Activated naive CD8-positive, alpha-beta T cell treated with anti-CD3 and anti-CD28 coated beads, Interleukin-2, amount 50 U/mL, for 24 hours (primary cell): ENCODE data around the gene INSIG1.
A peak's percentile ranks its signal among the peaks of the same experiment; 100 is the strongest.

Source experiments
- ATAC-seq: fragments of 150-1000 bp; cut with Tn5 transposase; one replicate; pipeline ENCODE4 v1.10.0; 2021
- DNase-seq: peaks from one replicate; pipeline ENCODE4 v3.0.0; 2021
- H3K27ac Mint-ChIP-seq: one replicate; pipeline ENCODE4 v1.8.0; 2021; ENCODE audit warnings: mild to moderate bottlenecking, mixed read lengths
- H3K27me3 Mint-ChIP-seq: one replicate; pipeline ENCODE4 v1.8.0; 2021; ENCODE audit warnings: mixed read lengths
- H3K36me3 Mint-ChIP-seq: one replicate; pipeline ENCODE4 v1.8.0; 2021; ENCODE audit warnings: low read depth, mixed read lengths
- H3K4me1 Mint-ChIP-seq: one replicate; pipeline ENCODE4 v1.8.0; 2021; ENCODE audit warnings: mixed read lengths
- H3K4me3 Mint-ChIP-seq: one replicate; pipeline ENCODE4 v1.8.0; 2021; ENCODE audit warnings: mild to moderate bottlenecking, moderate library complexity, mixed read lengths
- H3K9me3 Mint-ChIP-seq: one replicate; pipeline ENCODE4 v1.8.0; 2021; ENCODE audit warnings: mixed read lengths

The INSIG1 gene

GRCh38 chr7:155276042-155276799 lies 21.5 kb upstream of the INSIG1 start:
- ATAC-seq (no peak), DNase-seq (no peak)
- Mint-ChIP-seq H3K9me3 (no peaks in the 10 kb centered on the region), H3K36me3 (no peaks in the 10 kb centered on the region), H3K27me3 (peaks cover 16% of the 10 kb centered on the region), H3K4me3 (no peak overlapping the region), H3K4me1 (peaks cover 16% of the 10 kb centered on the region), H3K27ac (no peak overlapping the region)

- no peak overlapping the region for H3K27ac Mint-ChIP-seq
- ATAC-seq = no peak
- peaks cover 16% of the 10 kb centered on the region for H3K27me3 Mint-ChIP-seq
- no peaks in the 10 kb centered on the region for H3K9me3 Mint-ChIP-seq
- no peak overlapping the region for H3K4me3 Mint-ChIP-seq
- H3K4me1 Mint-ChIP-seq = peaks cover 22% of the 10 kb centered on the region
- H3K36me3 Mint-ChIP-seq = no peaks in the 10 kb centered on the region
- DNase-seq = no peak
These were observed 20.8 kb upstream of the INSIG1 start for GRCh38 chr7:155276800-155277375.

GRCh38 chr7:155277385-155277994 lies 20.2 kb upstream of the INSIG1 start:
- no peak for DNase-seq
- no peaks in the 10 kb centered on the region for H3K36me3 Mint-ChIP-seq
- H3K27me3 Mint-ChIP-seq = peaks cover 14% of the 10 kb centered on the region
- ATAC-seq = peak; percentile 37
- peaks cover 26% of the 10 kb centered on the region for H3K4me1 Mint-ChIP-seq
- H3K9me3 Mint-ChIP-seq = no peaks in the 10 kb centered on the region
- no peak overlapping the region for H3K27ac Mint-ChIP-seq
- H3K4me3 Mint-ChIP-seq = no peak overlapping the region

- ATAC-seq = no peak
- Mint-ChIP-seq H3K4me3 (no peak overlapping the region), H3K4me1 (peaks cover 39% of the 10 kb centered on the region), H3K9me3 (no peaks in the 10 kb centered on the region), H3K27me3 (peaks cover 11% of the 10 kb centered on the region), H3K36me3 (no peaks in the 10 kb centered on the region), H3K27ac (no peak overlapping the region)
- DNase-seq = no peak
These were observed 18.8 kb upstream of the INSIG1 start for GRCh38 chr7:155278921-155279320.

GRCh38 chr7:155279787-155280445 lies 17.8 kb upstream of the INSIG1 start:
- Mint-ChIP-seq H3K27me3 (peaks cover 8% of the 10 kb centered on the region), H3K9me3 (no peaks in the 10 kb centered on the region), H3K4me3 (no peak overlapping the region), H3K4me1 (peaks cover 41% of the 10 kb centered on the region), H3K27ac (no peak overlapping the region), H3K36me3 (no peaks in the 10 kb centered on the region)
- ATAC-seq (no peak), DNase-seq (no peak)

- Mint-ChIP-seq H3K9me3 (no peaks in the 10 kb centered on the region), H3K4me1 (peaks cover 47% of the 10 kb centered on the region), H3K27me3 (peaks cover 3% of the 10 kb centered on the region), H3K36me3 (no peaks in the 10 kb centered on the region), H3K27ac (no peak overlapping the region), H3K4me3 (no peak overlapping the region)
- no peak for DNase-seq
- peak; percentile 66 for ATAC-seq
These were observed 17.0 kb upstream of the INSIG1 start for GRCh38 chr7:155280446-155281397.

- DNase-seq (no peak), ATAC-seq (no peak)
- Mint-ChIP-seq H3K27me3 (peaks cover 3% of the 10 kb centered on the region), H3K36me3 (no peaks in the 10 kb centered on the region), H3K4me3 (no peak overlapping the region), H3K27ac (no peak overlapping the region), H3K4me1 (peaks cover 55% of the 10 kb centered on the region), H3K9me3 (no peaks in the 10 kb centered on the region)
These were observed 16.2 kb upstream of the INSIG1 start for GRCh38 chr7:155281398-155281969.

- no peaks in the 10 kb centered on the region for H3K36me3 Mint-ChIP-seq
- ATAC-seq (no peak), DNase-seq (no peak)
- H3K9me3 Mint-ChIP-seq = no peaks in the 10 kb centered on the region
- H3K4me3 Mint-ChIP-seq = no peak overlapping the region
- H3K4me1 Mint-ChIP-seq = peaks cover 64% of the 10 kb centered on the region
- peaks cover 3% of the 10 kb centered on the region for H3K27me3 Mint-ChIP-seq
- no peak overlapping the region for H3K27ac Mint-ChIP-seq
These were observed 15.0 kb upstream of the INSIG1 start for GRCh38 chr7:155282671-155283070.

- Mint-ChIP-seq H3K9me3 (no peaks in the 10 kb centered on the region), H3K27ac (no peak overlapping the region)
These were observed 14.0 kb upstream of the INSIG1 start for GRCh38 chr7:155283565-155284194.

GRCh38 chr7:155284496-155285274 lies 13.0 kb upstream of the INSIG1 start:
- Mint-ChIP-seq H3K27ac (no peak overlapping the region), H3K36me3 (no peaks in the 10 kb centered on the region), H3K9me3 (no peaks in the 10 kb centered on the region), H3K4me3 (no peak overlapping the region), H3K4me1 (peaks cover 64% of the 10 kb centered on the region), H3K27me3 (no peaks in the 10 kb centered on the region)
- no peak for ATAC-seq
- DNase-seq = no peak

More at GRCh38 chr7:155283565-155284194, 14.0 kb upstream of the INSIG1 start:
- Mint-ChIP-seq H3K4me1 (peaks cover 61% of the 10 kb centered on the region), H3K4me3 (no peak overlapping the region), H3K27me3 (peaks cover 3% of the 10 kb centered on the region), H3K36me3 (no peaks in the 10 kb centered on the region)
- DNase-seq (no peak), ATAC-seq (peak; percentile 62)

- H3K4me3 Mint-ChIP-seq = no peak overlapping the region
- H3K9me3 Mint-ChIP-seq = no peaks in the 10 kb centered on the region
- peaks cover 59% of the 10 kb centered on the region for H3K4me1 Mint-ChIP-seq
- no peak for ATAC-seq
- H3K27ac Mint-ChIP-seq = no peak overlapping the region
- H3K36me3 Mint-ChIP-seq = no peaks in the 10 kb centered on the region
- H3K27me3 Mint-ChIP-seq = no peaks in the 10 kb centered on the region
- DNase-seq = no peak
These were observed 12.3 kb upstream of the INSIG1 start for GRCh38 chr7:155285423-155285822.

- no peaks in the 10 kb centered on the region for H3K27me3 Mint-ChIP-seq
- no peak overlapping the region for H3K4me3 Mint-ChIP-seq
- peaks cover 58% of the 10 kb centered on the region for H3K4me1 Mint-ChIP-seq
- H3K36me3 Mint-ChIP-seq = no peaks in the 10 kb centered on the region
- ATAC-seq (no peak), DNase-seq (no peak)
- no peak overlapping the region for H3K27ac Mint-ChIP-seq
- no peaks in the 10 kb centered on the region for H3K9me3 Mint-ChIP-seq
These were observed 11.8 kb upstream of the INSIG1 start for GRCh38 chr7:155285833-155286232.

GRCh38 chr7:155286686-155287085 lies 11.0 kb upstream of the INSIG1 start:
- Mint-ChIP-seq H3K4me3 (no peak overlapping the region), H3K36me3 (no peaks in the 10 kb centered on the region), H3K27me3 (no peaks in the 10 kb centered on the region), H3K27ac (peak overlapping the region; percentile 17), H3K4me1 (peaks cover 59% of the 10 kb centered on the region), H3K9me3 (no peaks in the 10 kb centered on the region)
- DNase-seq (no peak), ATAC-seq (no peak)
